Lower lobe of right lung (tissue), 2 donors: ENCODE measurements around the gene ASCL4. TPM values are rescaled to one million over a fixed set of nuclear protein-coding genes. Genes with fewer than 3 reads are reported as not detected.
A peak's percentile ranks its signal among the peaks of the same experiment; 100 is the strongest.

Experiments used
- ATAC-seq, 2 donors: fragments of 200-7000 bp; cut with Tn5 transposase; one replicate each; pipeline ENCODE4 v1.9.1; 2020 to 2022; ENCODE audit warnings: mild to moderate bottlenecking in 2 of 2, moderate library complexity in 2 of 2
- DNase-seq: peaks from one replicate; pipeline ENCODE4 v3.0.0-alpha.2; 2020
- H3K27ac ChIP-seq: fragments of 200-600 bp; one replicate; pipeline ENCODE4 v1.8.0; 2022
- H3K27me3 ChIP-seq: fragments of 200-600 bp; one replicate; pipeline ENCODE4 v1.8.0; 2022; ENCODE audit warnings: low read depth
- H3K36me3 ChIP-seq: fragments of 200-600 bp; one replicate; pipeline ENCODE4 v1.8.0; 2022; ENCODE audit warnings: mild to moderate bottlenecking
- H3K4me1 ChIP-seq: fragments of 200-600 bp; one replicate; pipeline ENCODE4 v1.8.0; 2022
- H3K4me3 ChIP-seq: fragments of 200-600 bp; one replicate; pipeline ENCODE4 v1.8.0; 2022; ENCODE audit warnings: mild to moderate bottlenecking
- H3K9me3 ChIP-seq: fragments of 200-600 bp; one replicate; pipeline ENCODE4 v1.8.0; 2022
- CTCF ChIP-seq: fragments of 200-600 bp; IDR thresholded peaks from one replicate; pipeline ENCODE4 v1.8.0; 2022; ENCODE audit warnings: antibody characterized with exemption, mild to moderate bottlenecking
- intact Hi-C: fragments of 100-400 bp; cut with DNase I; formaldehyde crosslinking; loops from one replicate; pipeline ENCODE4 v1.11.0; 2022
- total RNA-seq: library from RNA; stranded (reverse); fragmentation: NEBNext Ultra II Directional; extraction: Animal tissue kit (Norgen Biotek cat#: 25700); gene quantifications from one replicate; pipeline ENCODE4 v1.2.1, GENCODE V29; 2021
- donor health status: DM: no; HTN: yes; CAD: no; lungs with severe emphysema.

ASCL4 gene
- total RNA-seq, 1 donor from 2014 or later, result not detected

- intact Hi-C loops, result no loop called here
- no peak for TF ChIP-seq CTCF
- H3K4me3 ChIP-seq, result no peak overlapping the region
- no peak overlapping the region for H3K27ac ChIP-seq
- H3K27me3 ChIP-seq, result no peaks in the 10 kb centered on the region
- no peaks in the 10 kb centered on the region for H3K9me3 ChIP-seq
- no peak for ATAC-seq
- no peak for DNase-seq
- peaks cover 71% of the 10 kb centered on the region for H3K36me3 ChIP-seq
- H3K4me1 ChIP-seq, result no peaks in the 10 kb centered on the region
Observed at GRCh38 chr12:107734139-107734538, 40.4 kb upstream of the ASCL4 start.

GRCh38 chr12:107735763-107736162, 38.7 kb upstream of the ASCL4 start:
- no peak for ATAC-seq

GRCh38 chr12:107736914-107737313, 37.6 kb upstream of the ASCL4 start:
- H3K27ac ChIP-seq, result no peak overlapping the region
- no peaks in the 10 kb centered on the region for H3K9me3 ChIP-seq
- H3K4me1 ChIP-seq, result no peaks in the 10 kb centered on the region
- H3K36me3 ChIP-seq, result peaks cover 98% of the 10 kb centered on the region
- no peak for TF ChIP-seq CTCF
- DNase-seq (no peak), ATAC-seq (peak in 1 of 2 donors; percentile 46)
- intact Hi-C loops, result no loop called here
- no peak overlapping the region for H3K4me3 ChIP-seq
- H3K27me3 ChIP-seq, result no peaks in the 10 kb centered on the region

More at GRCh38 chr12:107735763-107736162, 38.7 kb upstream of the ASCL4 start:
- intact Hi-C loops, result no loop called here
- no peaks in the 10 kb centered on the region for H3K9me3 ChIP-seq
- no peak overlapping the region for H3K4me3 ChIP-seq
- no peaks in the 10 kb centered on the region for H3K4me1 ChIP-seq
- no peak overlapping the region for H3K27ac ChIP-seq
- DNase-seq, result no peak
- no peak for TF ChIP-seq CTCF
- H3K27me3 ChIP-seq, result no peaks in the 10 kb centered on the region
- peaks cover 87% of the 10 kb centered on the region for H3K36me3 ChIP-seq

GRCh38 chr12:107748472-107748871, 26.0 kb upstream of the ASCL4 start:
- Histone ChIP-seq H3K27me3 (no peaks in the 10 kb centered on the region), H3K27ac (no peak overlapping the region), H3K36me3 (peaks cover 95% of the 10 kb centered on the region), H3K9me3 (no peaks in the 10 kb centered on the region), H3K4me1 (peaks cover 11% of the 10 kb centered on the region), H3K4me3 (no peak overlapping the region)
- ATAC-seq (no peak), DNase-seq (no peak)
- intact Hi-C loops, result no loop called here
- no peak for TF ChIP-seq CTCF

GRCh38 chr12:107749083-107749482, 25.4 kb upstream of the ASCL4 start:
- ATAC-seq, result no peak
- Histone ChIP-seq H3K36me3 (peaks cover 95% of the 10 kb centered on the region), H3K27ac (no peak overlapping the region)

More at GRCh38 chr12:107749083-107749482, 25.4 kb upstream of the ASCL4 start:
- Histone ChIP-seq H3K4me3 (no peak overlapping the region), H3K9me3 (no peaks in the 10 kb centered on the region), H3K4me1 (peaks cover 11% of the 10 kb centered on the region), H3K27me3 (no peaks in the 10 kb centered on the region)
- no peak for DNase-seq
- intact Hi-C loops, result no loop called here
- no peak for TF ChIP-seq CTCF
